GM19238 (cell line): ENCODE data around the gene ALG11.

ENCODE experiments used
- DNase-seq: peaks from one replicate; pipeline ENCODE4 v3.0.0; 2011; ENCODE audit warnings: low spot score; ENCODE audit not compliant: insufficient read length

The ALG11 gene

DNA sequence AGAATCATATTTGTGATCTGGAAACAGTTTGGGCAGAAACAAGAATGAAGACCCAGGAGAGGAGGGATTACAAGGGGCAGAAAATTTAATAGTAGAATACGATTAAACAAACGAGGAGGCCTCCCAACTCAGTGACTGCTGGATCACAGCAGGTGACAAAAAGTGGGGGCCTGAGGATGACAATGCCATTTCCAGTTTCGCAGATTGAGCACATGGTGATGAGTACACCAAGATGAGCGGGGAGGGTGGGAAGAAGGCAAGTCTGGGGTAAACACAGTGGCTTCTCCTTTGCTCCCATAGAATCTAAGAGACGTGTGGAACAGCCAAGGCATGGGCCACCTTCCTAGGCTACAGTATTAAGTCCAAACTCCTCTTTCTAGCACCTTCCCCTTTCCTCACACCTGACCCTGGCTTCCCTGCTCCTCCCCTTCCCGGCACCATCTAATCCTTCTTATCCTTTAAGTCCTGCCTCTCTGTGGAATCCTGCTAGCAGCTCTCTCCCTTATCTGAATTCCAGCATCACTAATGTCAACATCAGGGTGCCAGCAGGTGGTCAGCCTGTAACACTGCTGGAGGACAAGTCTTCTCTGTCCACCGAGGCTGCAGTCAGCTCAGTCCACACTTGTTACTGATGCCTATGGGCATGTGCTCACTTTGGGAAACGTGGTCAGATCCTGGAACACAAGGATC, 14.4 kb upstream of the ALG11 start:
- no peak for DNase-seq

DNA sequence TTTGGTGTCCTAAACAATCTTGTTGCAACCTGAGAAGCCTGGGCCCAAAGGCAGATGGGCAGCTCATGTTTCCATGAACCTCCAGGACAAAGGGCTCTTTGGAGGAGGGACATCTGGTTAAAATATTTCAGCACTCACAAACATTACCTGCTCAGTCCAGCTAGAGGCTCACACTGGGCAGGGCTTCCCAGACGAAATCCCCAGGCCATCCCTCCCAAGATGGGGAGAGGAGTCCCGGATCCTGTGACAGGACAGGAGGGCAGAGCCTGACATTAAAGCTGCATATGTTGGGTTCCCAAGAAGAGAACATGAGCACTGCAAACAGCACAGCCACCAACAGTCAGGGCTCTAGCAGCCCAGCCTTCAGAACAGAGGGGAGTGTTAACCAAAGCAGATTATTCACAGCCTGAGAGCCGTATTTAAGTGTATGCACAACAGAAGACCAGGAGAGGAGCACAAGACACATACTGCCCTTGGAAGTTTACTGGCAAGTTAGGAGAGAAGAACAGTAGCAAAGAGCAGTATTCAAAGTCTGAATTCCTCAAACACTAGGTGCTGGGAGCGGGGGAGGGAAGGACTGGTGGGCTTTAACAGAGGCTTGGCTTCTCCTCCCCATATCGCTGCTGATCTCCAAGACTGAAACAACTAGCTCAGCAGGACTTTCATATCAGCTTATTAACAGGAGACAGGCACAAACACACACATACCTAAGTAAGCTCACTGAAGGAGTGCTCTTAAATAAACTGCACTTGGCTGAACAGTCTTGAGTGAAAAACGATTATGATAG, 13.3 kb upstream of the ALG11 start:
- DNase-seq = no peak

DNA sequence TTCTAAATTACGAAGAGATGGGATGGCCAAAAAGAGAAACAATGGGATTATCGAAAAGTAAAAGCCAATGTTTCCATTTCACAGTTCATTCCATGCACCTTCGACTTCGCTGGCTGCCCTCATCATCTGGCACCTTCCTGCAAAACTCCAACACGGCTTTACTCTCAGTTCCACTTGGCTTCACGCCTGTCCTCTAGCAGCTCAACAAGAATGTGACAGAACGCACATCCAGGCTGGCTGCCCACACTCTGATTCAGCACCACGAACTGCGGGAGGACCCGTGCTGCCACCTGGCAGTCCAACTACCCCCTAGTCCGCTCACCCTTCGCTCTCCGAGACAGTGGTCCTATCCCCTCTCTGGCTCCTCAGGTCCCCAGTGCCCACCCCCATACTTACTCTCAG, 12.7 kb upstream of the ALG11 start:
- DNase-seq = no peak

DNA sequence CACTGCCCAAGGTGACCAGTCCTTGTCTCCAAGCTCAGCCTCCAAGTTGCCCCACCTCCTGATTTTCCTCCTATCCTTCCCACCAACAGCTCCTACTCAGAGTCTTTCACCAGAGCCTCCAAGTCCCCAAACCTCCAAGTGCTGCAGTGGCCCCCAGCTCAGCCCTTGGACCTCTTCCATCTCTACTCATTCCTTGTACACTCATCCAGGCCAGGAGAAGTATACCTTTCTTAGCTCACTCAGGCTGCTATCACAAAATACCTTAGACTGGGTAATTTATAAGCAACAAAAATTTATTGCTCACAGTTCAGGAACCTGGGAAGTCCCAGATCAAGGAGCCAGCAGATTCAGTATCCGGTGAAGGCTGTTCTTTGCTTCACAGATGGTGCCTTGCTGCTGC, 12.3 kb upstream of the ALG11 start:
- DNase-seq = no peak

DNA sequence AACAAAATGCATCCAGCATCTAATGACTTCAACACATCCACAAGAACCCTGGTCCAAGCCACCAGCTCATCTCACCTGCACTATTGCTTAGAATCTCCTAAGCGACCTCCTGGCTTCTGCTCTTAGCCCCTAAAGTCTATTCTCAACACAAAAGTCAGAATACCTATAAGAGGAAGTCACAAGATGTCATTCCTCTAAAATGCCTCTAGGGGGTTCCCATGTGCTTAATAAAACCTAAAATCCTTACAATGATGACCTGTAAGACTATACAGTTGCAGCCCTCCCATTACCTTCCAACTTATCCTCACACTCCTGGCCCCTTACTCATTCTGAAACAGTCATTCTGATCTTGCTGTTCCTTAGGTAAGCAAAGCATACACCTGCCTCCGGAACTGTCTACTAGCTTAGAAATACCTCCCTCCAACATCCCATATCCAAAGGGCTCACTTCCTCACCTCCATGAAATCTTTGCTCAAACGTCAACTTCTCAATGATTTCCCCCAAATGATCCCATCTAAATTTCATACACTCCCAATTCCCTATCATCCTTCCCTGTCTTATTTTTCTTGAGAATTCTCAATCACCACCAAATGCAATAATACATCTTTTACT, 11.0 kb upstream of the ALG11 start:
- peak; percentile 30 for DNase-seq

DNA sequence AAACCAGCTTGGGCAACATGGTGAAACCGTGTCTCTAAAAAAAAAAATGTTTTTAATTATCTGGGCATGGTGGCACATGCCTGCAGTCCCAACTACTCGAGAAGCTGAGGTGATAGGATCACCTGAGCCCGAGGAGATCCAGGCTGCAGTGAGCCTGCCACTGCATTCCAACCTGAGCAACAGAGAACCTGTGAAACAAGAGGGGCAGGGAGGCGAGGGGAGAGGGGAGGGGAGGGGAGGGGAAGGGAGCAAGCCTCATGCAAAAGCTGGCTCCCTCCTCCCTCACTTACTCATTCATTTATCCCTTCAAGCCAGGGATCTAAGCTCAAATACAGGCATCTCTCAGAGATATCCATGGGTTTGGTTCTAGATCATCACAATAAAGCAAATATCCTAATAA, 9.8 kb upstream of the ALG11 start:
- no peak for DNase-seq

DNA sequence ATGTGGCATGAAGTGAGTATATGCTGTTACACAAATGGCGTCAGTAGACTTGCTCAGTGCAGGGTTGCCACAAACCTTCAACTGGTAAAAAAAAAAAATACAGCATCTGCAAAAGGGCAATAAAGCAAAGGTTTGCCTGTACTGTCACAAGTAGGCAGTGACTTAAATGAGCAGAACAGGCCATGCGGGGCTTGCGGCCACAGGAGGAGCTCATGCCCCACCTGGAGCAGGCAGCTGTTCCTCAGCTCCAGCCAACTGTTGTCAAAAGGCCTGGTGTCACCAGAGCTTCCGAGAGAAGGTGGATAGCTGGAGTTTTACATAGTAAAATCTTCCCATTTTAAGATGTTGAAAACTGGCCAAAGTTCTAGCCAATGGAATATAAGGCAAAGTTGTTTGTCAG, 8.7 kb upstream of the ALG11 start:
- DNase-seq = no peak

DNA sequence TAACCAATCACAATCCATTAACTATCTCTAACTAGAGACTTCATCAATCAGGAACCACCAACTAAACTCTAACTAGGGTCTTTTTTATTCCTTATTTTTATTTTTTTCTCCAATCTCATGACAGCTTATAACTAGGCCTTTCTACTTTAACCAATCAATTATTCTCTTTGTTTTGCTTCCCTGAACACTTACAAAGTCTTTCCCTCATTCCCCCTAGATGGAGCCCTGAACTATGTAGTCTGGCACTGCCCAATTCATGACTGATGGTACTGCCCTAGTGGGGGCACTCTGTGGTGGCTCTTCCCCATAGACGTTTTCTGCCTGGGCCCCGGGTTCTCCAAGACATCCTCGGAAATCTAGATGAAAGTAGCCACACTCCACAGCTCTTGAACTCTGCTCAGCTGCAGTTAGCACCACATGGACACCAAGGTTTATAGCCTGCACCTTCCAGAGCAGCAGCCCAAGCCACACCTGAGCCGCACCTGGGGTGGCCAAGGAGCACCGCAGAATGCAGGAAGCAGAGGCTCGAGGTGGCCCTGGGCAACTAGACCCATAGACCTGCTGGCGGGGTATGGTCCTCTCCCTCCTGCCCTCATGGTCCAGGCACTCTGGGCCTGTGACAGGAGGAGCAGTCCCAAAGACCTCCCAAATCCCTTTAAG, 7.6 kb upstream of the ALG11 start:
- DNase-seq = no peak

DNA sequence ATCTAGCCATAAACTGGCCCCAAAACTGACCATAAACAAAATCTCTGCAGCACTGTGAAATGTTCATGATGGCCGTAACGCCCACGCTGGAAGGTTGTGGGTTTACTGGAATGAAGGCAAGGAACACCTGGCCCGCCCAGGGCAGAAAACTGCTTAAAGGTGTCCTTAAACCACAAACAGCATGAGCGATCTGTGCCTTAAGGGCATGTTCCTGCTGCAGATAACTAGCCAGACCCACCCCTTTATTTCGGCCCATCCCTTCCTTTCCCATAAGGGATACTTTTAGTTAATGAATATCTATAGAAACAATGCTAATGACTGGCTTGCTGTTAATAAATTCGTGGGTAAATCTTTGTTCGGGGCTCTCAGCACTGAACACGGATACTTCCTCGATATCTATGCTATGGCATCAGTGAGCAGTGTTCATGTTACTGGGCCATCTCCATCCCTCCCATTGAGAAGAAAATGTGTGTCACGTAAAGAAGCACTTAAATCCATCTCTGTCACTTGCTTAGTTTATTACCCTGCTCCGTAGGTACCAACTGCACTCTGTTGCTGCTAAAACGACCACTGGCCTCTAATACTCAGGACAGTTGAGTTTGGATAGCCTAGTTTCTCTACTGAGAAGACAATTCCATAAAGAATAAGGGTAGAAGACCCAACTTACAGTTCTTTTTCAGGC, 6.2 kb upstream of the ALG11 start:
- no peak for DNase-seq

DNA sequence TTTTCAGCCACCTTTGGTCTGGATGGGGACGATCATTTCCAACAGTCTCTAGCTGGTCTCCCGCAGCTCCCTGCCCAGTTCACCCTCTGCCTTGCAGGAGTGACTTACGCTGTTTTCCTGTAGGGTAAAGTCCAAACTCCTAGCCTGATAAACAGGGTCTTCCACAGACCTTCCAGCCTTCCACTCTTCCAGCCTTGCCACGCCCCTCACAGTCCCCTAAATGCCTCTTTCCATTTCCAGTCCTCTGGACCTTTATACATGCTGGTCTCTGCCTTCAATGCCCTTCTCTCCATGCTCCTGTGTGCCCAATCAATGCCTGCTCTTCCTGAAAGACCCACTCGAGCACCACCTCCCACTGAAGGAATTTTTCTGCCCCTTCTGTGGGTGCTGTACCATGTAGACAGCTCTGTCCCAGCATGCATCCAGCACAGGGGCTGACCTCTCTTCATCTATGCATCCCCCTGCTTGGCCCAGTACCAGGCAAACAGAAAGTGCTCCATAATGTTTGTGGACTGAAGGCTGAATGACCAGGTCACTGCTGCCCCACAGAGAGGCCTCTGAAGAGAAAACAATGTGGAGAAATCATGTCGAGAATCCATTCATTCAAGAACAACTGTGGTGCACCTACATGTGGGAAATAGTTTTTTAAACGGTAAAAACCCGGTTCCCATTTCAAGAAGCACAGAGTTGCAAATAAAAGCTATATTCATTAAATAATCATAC, 5.5 kb upstream of the ALG11 start:
- no peak for DNase-seq

DNA sequence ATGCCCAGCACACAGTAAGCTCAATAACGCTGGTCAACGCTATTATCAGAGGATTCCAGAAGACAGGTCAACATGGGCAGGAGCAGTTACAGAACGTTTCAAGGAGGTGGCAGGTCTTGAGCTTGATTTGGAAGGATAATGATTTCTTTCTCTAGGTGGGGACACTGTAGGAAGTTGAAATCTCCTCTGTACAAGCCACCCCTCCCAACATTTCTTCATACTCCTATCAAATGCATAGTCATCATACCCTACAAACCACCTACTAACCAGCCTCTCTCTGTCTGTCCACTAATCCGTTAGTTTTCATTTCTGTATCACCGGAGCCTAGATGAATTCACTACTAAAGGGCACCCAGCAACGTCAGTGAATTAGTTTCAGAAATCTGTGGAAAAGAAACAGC, 2.3 kb upstream of the ALG11 start:
- no peak for DNase-seq

DNA sequence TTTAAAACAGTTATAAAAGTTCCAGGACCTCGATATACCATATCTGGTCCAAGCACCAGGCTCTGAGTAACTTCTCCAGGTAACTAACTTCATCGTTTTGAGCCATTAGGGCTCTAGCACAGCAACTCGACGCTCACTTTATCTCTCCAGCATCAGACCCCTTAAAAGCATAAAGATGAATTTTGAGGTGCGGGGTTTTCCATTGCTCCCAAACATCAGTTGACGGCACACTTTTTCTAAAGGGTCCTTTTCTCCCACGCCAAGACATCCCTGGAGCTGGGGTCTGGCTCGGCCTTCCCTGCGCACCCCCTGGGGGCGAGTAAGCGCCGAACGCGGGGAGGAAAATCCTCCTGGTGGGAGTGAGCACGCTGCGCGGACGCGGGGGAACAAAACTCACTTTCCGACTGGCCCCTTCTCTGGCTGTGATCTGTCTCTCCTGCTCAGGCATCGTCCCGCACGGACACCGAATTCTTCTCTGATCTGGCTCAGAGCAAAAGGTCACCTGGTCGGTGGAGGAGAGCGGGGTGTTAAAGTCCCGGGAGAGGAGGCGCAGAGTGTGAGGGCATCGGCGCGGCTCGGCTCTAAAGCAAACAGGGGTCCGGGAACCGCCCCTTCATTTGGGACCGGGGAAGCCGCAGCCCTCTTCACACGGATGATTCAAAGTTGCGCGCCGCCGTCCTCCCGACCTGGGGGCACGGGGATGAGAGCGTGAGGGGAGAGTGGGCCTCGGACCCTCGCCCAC, 1.1 kb upstream of the ALG11 start, which contains the start of gene ATP7B:
Gene ATP7B (minus strand): TSS at position 561 of the 742 bp plus-strand sequence. CDS start 113 bp downstream, at position 448.
- peak; percentile 23 for DNase-seq

DNA sequence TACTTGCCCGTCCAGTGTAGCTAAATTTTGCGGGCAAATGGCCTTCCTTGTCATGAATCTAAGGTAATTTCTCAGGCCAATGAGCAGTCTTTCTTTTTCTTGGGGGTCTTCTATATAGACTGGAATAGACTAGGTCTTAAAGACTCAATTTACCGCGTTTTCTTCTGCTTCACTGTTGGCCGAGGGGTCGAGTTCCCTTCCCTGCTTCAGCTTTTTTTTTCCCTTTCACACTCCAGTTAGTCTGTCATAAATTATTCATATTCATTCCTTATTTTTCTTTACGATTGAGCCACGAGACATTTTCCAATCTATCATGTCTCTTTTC, 276 bp downstream of the ALG11 start:
- DNase-seq = no peak

DNA sequence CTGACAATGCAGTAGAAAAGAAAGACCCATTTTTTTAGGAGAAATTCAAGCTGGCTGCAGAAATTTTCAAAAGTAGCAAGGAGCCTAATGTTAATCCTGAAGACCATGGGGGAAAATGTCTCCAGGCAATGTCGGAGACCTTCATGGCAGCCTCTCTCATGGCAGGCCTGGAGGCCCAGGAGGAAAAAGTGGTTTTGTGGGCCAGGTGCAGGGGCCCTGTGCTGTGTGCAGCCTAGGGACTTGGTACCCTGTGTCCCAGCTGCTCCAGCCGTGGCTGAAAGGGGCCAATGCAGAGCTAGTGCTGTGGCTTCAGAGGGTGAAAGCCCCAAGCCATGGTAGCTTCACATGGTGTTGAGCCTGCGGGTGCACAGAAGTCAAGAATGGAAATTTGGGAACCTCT, 4.1 kb downstream of the ALG11 start:
- no peak for DNase-seq

DNA sequence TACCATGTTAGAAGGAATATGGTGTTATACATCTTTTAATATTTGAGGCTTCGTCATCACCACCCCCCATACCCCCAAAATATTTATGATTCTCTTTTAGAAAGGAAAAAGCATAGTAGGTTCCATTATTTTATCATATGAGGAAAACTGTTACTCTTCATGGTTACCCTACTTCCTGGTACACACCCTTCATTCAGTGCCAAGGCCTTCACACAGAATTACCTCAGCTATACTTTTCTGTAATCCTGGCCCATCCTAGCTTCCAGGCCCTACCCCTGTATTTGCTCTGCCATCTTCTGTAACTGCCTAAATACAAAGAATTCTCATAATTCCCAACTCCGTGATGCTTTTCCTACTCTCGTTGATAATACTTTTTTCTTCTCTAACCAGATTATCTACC, 8.0 kb downstream of the ALG11 start:
- no peak for DNase-seq

DNA sequence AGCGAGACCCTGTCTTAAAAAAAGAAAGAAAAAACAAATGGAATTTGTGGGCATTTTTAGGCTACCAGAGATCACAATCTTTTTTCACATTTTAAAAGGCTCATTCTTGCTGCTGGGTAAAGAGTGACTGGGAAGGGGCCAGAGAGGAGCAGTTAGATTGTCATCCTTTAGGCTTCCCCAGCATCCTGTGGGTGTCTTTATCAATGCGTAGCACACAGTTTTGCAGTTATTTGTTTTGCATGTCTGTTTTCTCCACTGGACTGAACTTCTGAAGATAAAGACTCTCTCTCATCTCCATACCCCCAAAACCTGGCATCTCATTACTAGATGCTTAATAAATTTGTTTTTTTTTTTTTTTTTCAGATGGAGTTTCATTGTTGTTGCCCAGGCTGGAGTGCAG, 10.2 kb downstream of the ALG11 start:
- no peak for DNase-seq

DNA sequence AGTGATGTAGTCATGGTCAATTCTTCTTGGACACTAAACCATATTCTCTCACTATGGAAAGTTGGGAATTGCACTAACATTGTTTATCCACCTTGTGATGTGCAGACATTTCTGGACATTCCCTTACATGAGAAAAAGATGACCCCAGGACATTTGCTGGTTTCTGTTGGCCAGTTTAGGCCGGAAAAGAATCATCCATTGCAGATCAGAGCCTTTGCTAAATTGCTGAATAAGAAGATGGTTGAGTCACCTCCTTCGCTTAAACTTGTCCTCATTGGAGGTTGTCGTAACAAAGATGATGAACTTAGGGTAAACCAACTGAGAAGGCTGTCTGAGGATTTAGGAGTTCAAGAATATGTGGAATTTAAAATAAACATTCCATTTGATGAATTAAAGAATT, 12.3 kb downstream of the ALG11 start, which contains the start of gene UTP14C:
Gene UTP14C (plus strand): TSS at position 211 of the 400 bp plus-strand sequence. CDS start 4,114 bp downstream, outside the sequence.
- DNase-seq = no peak

DNA sequence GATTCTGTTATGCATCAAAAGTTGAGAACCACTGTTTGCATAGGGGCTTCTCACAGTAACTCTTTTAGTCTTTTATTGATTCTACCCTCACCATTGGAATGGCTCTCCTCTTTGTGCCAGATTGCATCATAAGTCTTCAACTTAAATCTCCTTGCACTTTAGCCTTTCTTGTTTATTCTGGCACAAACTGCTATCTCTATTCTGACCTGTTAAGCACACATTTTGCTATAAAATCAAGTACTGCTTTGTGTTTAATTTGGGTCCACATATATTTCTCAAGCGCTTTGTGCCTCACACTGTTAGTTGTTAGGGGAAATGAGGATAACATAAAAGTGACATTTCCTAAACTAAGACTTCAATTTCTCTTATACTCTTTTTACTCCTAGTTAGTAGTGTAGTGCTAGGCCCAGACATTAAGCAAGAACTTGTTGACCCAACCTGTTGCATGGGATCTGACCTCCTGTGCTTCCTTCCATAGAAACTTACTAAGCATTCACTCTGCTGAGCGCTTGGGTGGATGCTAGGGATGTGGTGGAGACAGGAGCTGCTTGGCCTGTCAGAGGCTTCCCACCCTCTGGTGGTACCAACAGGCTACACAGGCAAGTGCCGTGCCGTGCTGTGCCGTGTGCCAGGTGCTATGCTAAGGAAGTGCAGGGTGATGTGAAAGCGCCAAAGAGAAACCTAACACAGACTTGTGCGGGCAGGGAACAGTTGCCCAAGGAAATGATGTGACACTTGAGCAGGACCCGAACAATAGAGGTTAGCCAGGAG, 13.5 kb downstream of the ALG11 start:
- DNase-seq = no peak

DNA sequence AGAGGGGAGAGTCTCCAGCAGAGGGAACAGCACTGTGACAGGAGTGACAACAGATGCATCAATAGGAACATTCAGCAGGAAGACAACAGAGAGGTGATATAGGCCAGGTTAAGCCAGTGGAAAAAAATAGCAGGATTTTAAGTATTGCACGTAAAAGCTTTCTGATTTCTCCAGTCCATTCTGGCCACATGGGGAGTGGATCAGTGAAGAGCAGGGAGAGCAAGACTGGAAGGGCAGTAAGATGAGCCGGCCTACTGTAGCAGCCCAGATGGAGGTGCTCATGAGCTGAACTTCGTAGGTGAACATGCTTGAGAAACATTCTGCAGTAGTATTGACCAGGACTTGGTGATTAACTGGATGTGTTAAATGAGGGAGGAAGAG, 14.0 kb downstream of the ALG11 start:
- DNase-seq = no peak
